Common myeloid progenitor, CD34-positive (primary cell): ENCODE data around the gene TFF2.
A peak's percentile ranks its signal among the peaks of the same experiment; 100 is the strongest.

Source experiments
- CTCF ChIA-PET: fragments of 350-600 bp; sonication (Branson Sonifier 250); formaldehyde crosslinking; loops from one replicate; lab custom pipeline; 2021; ENCODE audit warnings: antibody characterized with exemption; lab: Charles Lee
- POLR2A ChIA-PET: fragments of 350-600 bp; sonication (Branson Sonifier 250); formaldehyde crosslinking; loops from one replicate; lab custom pipeline; 2021; ENCODE audit warnings: antibody characterized with exemption; lab: Charles Lee
- DNase-seq, 3 donors: peaks; one replicate each; pipeline versions ENCODE4 v3.0.0 to v3.0.0-alpha.2; 2013
- H3K27ac ChIP-seq, 2 experiments: 1 replicate in 1 of 2; 2 replicates in 1 of 2; pipeline ENCODE4 v1.7.0; 2013; ENCODE audit warnings: inconsistent platforms in 2 of 2, low read length in 2 of 2, mild to moderate bottlenecking in 2 of 2, low read depth in 1 of 2, moderate library complexity in 1 of 2; ENCODE audit not compliant: severe bottlenecking in 2 of 2, insufficient read depth in 1 of 2, poor library complexity in 1 of 2
- H3K27me3 ChIP-seq, 5 experiments: replicated peaks in 2 of 5; 1 replicate in 3 of 5; 2 replicates in 2 of 5; pipeline versions ENCODE4 v1.6.1 to v1.7.0; 2013; ENCODE audit warnings: low read length in 4 of 5, mild to moderate bottlenecking in 2 of 5, moderate library complexity in 2 of 5, inconsistent platforms in 1 of 5; ENCODE audit not compliant: insufficient read depth in 5 of 5, control insufficient read depth in 4 of 5
- H3K36me3 ChIP-seq, 4 experiments: 1 replicate in 2 of 4; 2 replicates in 2 of 4; pipeline versions ENCODE4 v1.6.1 to v1.7.0; 2013; ENCODE audit warnings: low read length in 3 of 4, control low read depth in 1 of 4, mild to moderate bottlenecking in 1 of 4; ENCODE audit not compliant: control insufficient read depth in 4 of 4, insufficient read depth in 4 of 4
- H3K4me1 ChIP-seq, 4 experiments: 1 replicate in 3 of 4; 2 replicates in 1 of 4; pipeline versions ENCODE4 v1.6.1 to v1.7.1; 2013; ENCODE audit warnings: low read length in 3 of 4, mild to moderate bottlenecking in 3 of 4, control low read depth in 1 of 4, inconsistent platforms in 1 of 4, moderate library complexity in 1 of 4; ENCODE audit not compliant: control insufficient read depth in 4 of 4, insufficient read depth in 4 of 4; ENCODE audit errors: control extremely low read depth in 1 of 4
- H3K4me3 ChIP-seq, 7 experiments: 1 replicate in 4 of 7; 2 replicates in 3 of 7; pipeline versions ENCODE4 v1.5.1 to v1.7.0; 2013; ENCODE audit warnings: mild to moderate bottlenecking in 7 of 7, low read length in 6 of 7, moderate library complexity in 6 of 7, inconsistent platforms in 2 of 7, low read depth in 2 of 7, control low read depth in 1 of 7; ENCODE audit not compliant: insufficient read depth in 4 of 7, control insufficient read depth in 1 of 7; ENCODE audit errors: extremely low read depth in 1 of 7
- H3K9me3 ChIP-seq, 5 experiments: 1 replicate in 4 of 5; 2 replicates in 1 of 5; pipeline versions ENCODE4 v1.6.1 to v1.7.1; 2013; ENCODE audit warnings: low read length in 4 of 5, mild to moderate bottlenecking in 2 of 5, inconsistent platforms in 1 of 5, low read depth in 1 of 5, moderate library complexity in 1 of 5; ENCODE audit not compliant: control insufficient read depth in 4 of 5, insufficient read depth in 2 of 5; ENCODE audit errors: control extremely low read depth in 1 of 5
- WGBS: methylation state at CpG from one replicate; pipeline ENCODE4 v1.1.5; 2013; ENCODE audit not compliant: insufficient coverage; 5-methylcytosine and 5-hydroxymethylcytosine counted together

Gene TFF2

GRCh38 chr21:42321845-42322244 is 28.9 kb downstream of the TFF2 start:
- DNase-seq = no peak
- no peak overlapping the region for H3K27ac ChIP-seq
- ChIA-PET POLR2A (no interaction called here), CTCF (interaction anchor here (2.5 kb wide), 1 partner anchor 12 kb away, joined by 8 read pairs; no protein-coding TSS in a partner anchor)
- no peaks in the 10 kb centered on the region for H3K36me3 ChIP-seq
- peaks cover 0 to 8% (median 0%) of the 10 kb centered on the region in 5 experiments for H3K9me3 ChIP-seq
- WGBS = 96% methylated on average over 4 of the region's 4 CpGs
- peaks cover 3 to 24% (median 13%) of the 10 kb centered on the region in 4 experiments for H3K4me1 ChIP-seq
- no peak overlapping the region for H3K4me3 ChIP-seq
- no peaks in the 10 kb centered on the region for H3K27me3 ChIP-seq

GRCh38 chr21:42321231-42321630 is 29.6 kb downstream of the TFF2 start:
- peaks cover 0 to 8% (median 0%) of the 10 kb centered on the region in 5 experiments for H3K9me3 ChIP-seq
- 97% methylated on average over 6 of the region's 10 CpGs for WGBS
- no peaks in the 10 kb centered on the region for H3K36me3 ChIP-seq
- no peak for DNase-seq
- H3K27me3 ChIP-seq = no peaks in the 10 kb centered on the region
- no peak overlapping the region for H3K27ac ChIP-seq
- peaks cover 3 to 24% (median 13%) of the 10 kb centered on the region in 4 experiments for H3K4me1 ChIP-seq
- H3K4me3 ChIP-seq = no peak overlapping the region
- CTCF ChIA-PET = interaction anchor here (2.5 to 4.2 kb wide), 2 partner anchors 11 to 12 kb away, joined by 8 to 30 read pairs; no protein-coding TSS in a partner anchor
- POLR2A ChIA-PET = no interaction called here

- H3K27ac ChIP-seq = no peak overlapping the region
- no peak for DNase-seq
- H3K9me3 ChIP-seq = peaks cover 0 to 8% (median 0%) of the 10 kb centered on the region in 5 experiments
- H3K4me1 ChIP-seq = peaks cover 3 to 24% (median 13%) of the 10 kb centered on the region in 4 experiments
- H3K36me3 ChIP-seq = no peaks in the 10 kb centered on the region
- no peak overlapping the region for H3K4me3 ChIP-seq
- H3K27me3 ChIP-seq = no peaks in the 10 kb centered on the region
- 100% methylated on average over 5 of the region's 8 CpGs for WGBS
- CTCF ChIA-PET = interaction anchor here (4.2 kb wide), 1 partner anchor 11 kb away, joined by 30 read pairs; no protein-coding TSS in a partner anchor
- POLR2A ChIA-PET = no interaction called here
These were observed 30.0 kb downstream of the TFF2 start for GRCh38 chr21:42320791-42321190.

- no peak overlapping the region for H3K4me3 ChIP-seq
- no peak overlapping the region for H3K27ac ChIP-seq
- no peaks in the 10 kb centered on the region for H3K36me3 ChIP-seq
- CTCF ChIA-PET = interaction anchor here (0.7 to 4.2 kb wide), 2 partner anchors 10 to 119 kb away, joined by 3 to 30 read pairs; no protein-coding TSS in a partner anchor
- POLR2A ChIA-PET = no interaction called here
- peaks cover 3 to 24% (median 13%) of the 10 kb centered on the region in 4 experiments for H3K4me1 ChIP-seq
- no peak for DNase-seq
- no peaks in the 10 kb centered on the region for H3K27me3 ChIP-seq
- peaks cover 0 to 1% (median 0%) of the 10 kb centered on the region in 5 experiments for H3K9me3 ChIP-seq
- WGBS = 62% methylated on average over 15 of the region's 17 CpGs
These were observed 30.8 kb downstream of the TFF2 start for GRCh38 chr21:42319851-42320572.

- no peak overlapping the region for H3K27ac ChIP-seq
- POLR2A ChIA-PET = no interaction called here
- 2% methylated on average over 10 of the region's 10 CpGs for WGBS
- peaks cover 3 to 24% (median 13%) of the 10 kb centered on the region in 4 experiments for H3K4me1 ChIP-seq
- no peak overlapping the region for H3K4me3 ChIP-seq
- peak; percentile 61 to 88 (median 75) for DNase-seq
- no peaks in the 10 kb centered on the region for H3K9me3 ChIP-seq
- CTCF ChIA-PET = interaction anchor here (0.7 to 4.2 kb wide), 3 partner anchors 10 to 174 kb away, joined by 3 to 30 read pairs (median 3); no protein-coding TSS in a partner anchor
- no peaks in the 10 kb centered on the region for H3K27me3 ChIP-seq
- no peaks in the 10 kb centered on the region for H3K36me3 ChIP-seq
These were observed 31.4 kb downstream of the TFF2 start for GRCh38 chr21:42319376-42319775.

- peaks cover 3 to 24% (median 13%) of the 10 kb centered on the region in 4 experiments for H3K4me1 ChIP-seq
- WGBS = 97% methylated on average over 19 of the region's 20 CpGs
- DNase-seq = no peak
- no peaks in the 10 kb centered on the region for H3K9me3 ChIP-seq
- H3K27ac ChIP-seq = no peak overlapping the region
- ChIA-PET POLR2A (interaction anchor here (0.6 to 0.7 kb wide), 2 partner anchors 9 to 13 kb away, joined by 3 read pairs; no protein-coding TSS in a partner anchor), CTCF (interaction anchor here (1.0 to 4.2 kb wide), 3 partner anchors 8 to 172 kb away, joined by 3 to 30 read pairs (median 3); no protein-coding TSS in a partner anchor)
- no peak overlapping the region for H3K4me3 ChIP-seq
- H3K27me3 ChIP-seq = no peaks in the 10 kb centered on the region
- no peaks in the 10 kb centered on the region for H3K36me3 ChIP-seq
These were observed 32.7 kb downstream of the TFF2 start for GRCh38 chr21:42317826-42318746.
